ENCODE results near the gene FAM9C. TPM values are rescaled to one million over a fixed set of nuclear protein-coding genes. Genes with fewer than 3 reads are reported as not detected.
A peak's percentile ranks its signal among the peaks of the same experiment; 100 is the strongest.
"Not testable (repeated sequence)": the region's sequence is repeated elsewhere in the genome, so short reads cannot be mapped to it uniquely, and the experiment has no call there.

Gene FAM9C
- polyA plus RNA-seq, 2 donors, result not detected

GRCh38 chrX:13086076-13086475, 41.7 kb upstream of the FAM9C start:
- Histone ChIP-seq H3K27ac (ENCODE audit: low read depth in 2 of 2, low read length in 1 of 2) (no peak overlapping the region), H3K36me3 (ENCODE audit: control insufficient read depth in 2 of 2, insufficient read depth in 2 of 2, low read length in 1 of 2) (no peaks in the 10 kb centered on the region), H3K9me3 (ENCODE audit: control insufficient read depth in 2 of 2, insufficient read depth in 1 of 2, low read depth in 1 of 2, low read length in 1 of 2) (no peaks in the 10 kb centered on the region), H3K4me3 (ENCODE audit: low read depth in 1 of 2, low read length in 2 of 2) (no peak overlapping the region), H3K4me1 (ENCODE audit: control insufficient read depth in 2 of 2, insufficient read depth in 2 of 2, low read length in 1 of 2) (no peaks in the 10 kb centered on the region), H3K27me3 (ENCODE audit: control insufficient read depth in 1 of 2, insufficient read depth in 2 of 2, low read length in 2 of 2) (no peaks in the 10 kb centered on the region)
- 67 to 80% methylated on average over 2 of the region's 2 CpGs for WGBS, 2 donors

GRCh38 chrX:13085526-13085925, 41.1 kb upstream of the FAM9C start:
- no peaks in the 10 kb centered on the region for H3K27me3 ChIP-seq (ENCODE audit: control insufficient read depth in 1 of 2, insufficient read depth in 2 of 2, low read length in 2 of 2)
- 75 to 78% methylated on average over 5 of the region's 5 CpGs for WGBS, 2 donors
- no peaks in the 10 kb centered on the region for H3K4me1 ChIP-seq (ENCODE audit: control insufficient read depth in 2 of 2, insufficient read depth in 2 of 2, low read length in 1 of 2)
- H3K27ac ChIP-seq (ENCODE audit: low read depth in 2 of 2, low read length in 1 of 2), result peak overlapping the region; percentile 22 to 31
- H3K4me3 ChIP-seq (ENCODE audit: low read depth in 1 of 2, low read length in 2 of 2), result no peak overlapping the region
- no peaks in the 10 kb centered on the region for H3K9me3 ChIP-seq (ENCODE audit: control insufficient read depth in 2 of 2, insufficient read depth in 1 of 2, low read depth in 1 of 2, low read length in 1 of 2)
- H3K36me3 ChIP-seq (ENCODE audit: control insufficient read depth in 2 of 2, insufficient read depth in 2 of 2, low read length in 1 of 2), result no peaks in the 10 kb centered on the region

- H3K27me3 ChIP-seq (ENCODE audit: control insufficient read depth in 1 of 2, insufficient read depth in 2 of 2, low read length in 2 of 2), result no peaks in the 10 kb centered on the region
- H3K27ac ChIP-seq (ENCODE audit: low read depth in 2 of 2, low read length in 1 of 2), result no peak overlapping the region
- H3K4me1 ChIP-seq (ENCODE audit: control insufficient read depth in 2 of 2, insufficient read depth in 2 of 2, low read length in 1 of 2), result no peaks in the 10 kb centered on the region
- no peaks in the 10 kb centered on the region for H3K36me3 ChIP-seq (ENCODE audit: control insufficient read depth in 2 of 2, insufficient read depth in 2 of 2, low read length in 1 of 2)
- no peaks in the 10 kb centered on the region for H3K9me3 ChIP-seq (ENCODE audit: control insufficient read depth in 2 of 2, insufficient read depth in 1 of 2, low read depth in 1 of 2, low read length in 1 of 2)
- no peak overlapping the region for H3K4me3 ChIP-seq (ENCODE audit: low read depth in 1 of 2, low read length in 2 of 2)
- 55 to 74% methylated on average over 1 of the region's 1 CpG for WGBS, 2 donors
Observed at GRCh38 chrX:13084611-13085010, 40.2 kb upstream of the FAM9C start.

GRCh38 chrX:13083755-13084326, 39.4 kb upstream of the FAM9C start:
- not testable (repeated sequence) for H3K36me3 ChIP-seq (ENCODE audit: control insufficient read depth in 2 of 2, insufficient read depth in 2 of 2, low read length in 1 of 2); H3K27ac ChIP-seq (ENCODE audit: low read depth in 2 of 2, low read length in 1 of 2); H3K9me3 ChIP-seq (ENCODE audit: control insufficient read depth in 2 of 2, insufficient read depth in 1 of 2, low read depth in 1 of 2, low read length in 1 of 2); H3K27me3 ChIP-seq (ENCODE audit: control insufficient read depth in 1 of 2, insufficient read depth in 2 of 2, low read length in 2 of 2); H3K4me3 ChIP-seq (ENCODE audit: low read depth in 1 of 2, low read length in 2 of 2); H3K4me1 ChIP-seq (ENCODE audit: control insufficient read depth in 2 of 2, insufficient read depth in 2 of 2, low read length in 1 of 2)
- WGBS, 2 donors, result 79 to 88% methylated on average over 9 of the region's 9 CpGs

GRCh38 chrX:13082206-13083065, 38.0 kb upstream of the FAM9C start:
- Histone ChIP-seq H3K4me1 (ENCODE audit: control insufficient read depth in 2 of 2, insufficient read depth in 2 of 2, low read length in 1 of 2) (no peaks in the 10 kb centered on the region), H3K4me3 (ENCODE audit: low read depth in 1 of 2, low read length in 2 of 2) (no peak overlapping the region), H3K27me3 (ENCODE audit: control insufficient read depth in 1 of 2, insufficient read depth in 2 of 2, low read length in 2 of 2) (no peaks in the 10 kb centered on the region), H3K9me3 (ENCODE audit: control insufficient read depth in 2 of 2, insufficient read depth in 1 of 2, low read depth in 1 of 2, low read length in 1 of 2) (no peaks in the 10 kb centered on the region), H3K36me3 (ENCODE audit: control insufficient read depth in 2 of 2, insufficient read depth in 2 of 2, low read length in 1 of 2) (no peaks in the 10 kb centered on the region), H3K27ac (ENCODE audit: low read depth in 2 of 2, low read length in 1 of 2) (peak overlapping the region in 1 of 2 donors; percentile 7)
- 72 to 73% methylated on average over 11 of the region's 11 CpGs for WGBS, 2 donors

- WGBS, 2 donors, result 48 to 55% methylated on average over 6 of the region's 6 CpGs
- H3K27ac ChIP-seq (ENCODE audit: low read depth in 2 of 2, low read length in 1 of 2), result no peak overlapping the region
- H3K4me1 ChIP-seq (ENCODE audit: control insufficient read depth in 2 of 2, insufficient read depth in 2 of 2, low read length in 1 of 2), result no peaks in the 10 kb centered on the region
- no peaks in the 10 kb centered on the region for H3K27me3 ChIP-seq (ENCODE audit: control insufficient read depth in 1 of 2, insufficient read depth in 2 of 2, low read length in 2 of 2)
- H3K4me3 ChIP-seq (ENCODE audit: low read depth in 1 of 2, low read length in 2 of 2), result no peak overlapping the region
- H3K9me3 ChIP-seq (ENCODE audit: control insufficient read depth in 2 of 2, insufficient read depth in 1 of 2, low read depth in 1 of 2, low read length in 1 of 2), result no peaks in the 10 kb centered on the region
- H3K36me3 ChIP-seq (ENCODE audit: control insufficient read depth in 2 of 2, insufficient read depth in 2 of 2, low read length in 1 of 2), result no peaks in the 10 kb centered on the region
Observed at GRCh38 chrX:13081395-13082205, 37.2 kb upstream of the FAM9C start.

GRCh38 chrX:13080128-13080795, 35.8 kb upstream of the FAM9C start:
- no peaks in the 10 kb centered on the region for H3K27me3 ChIP-seq (ENCODE audit: control insufficient read depth in 1 of 2, insufficient read depth in 2 of 2, low read length in 2 of 2)
- no peaks in the 10 kb centered on the region for H3K9me3 ChIP-seq (ENCODE audit: control insufficient read depth in 2 of 2, insufficient read depth in 1 of 2, low read depth in 1 of 2, low read length in 1 of 2)
- no peaks in the 10 kb centered on the region for H3K36me3 ChIP-seq (ENCODE audit: control insufficient read depth in 2 of 2, insufficient read depth in 2 of 2, low read length in 1 of 2)
- H3K27ac ChIP-seq (ENCODE audit: low read depth in 2 of 2, low read length in 1 of 2), result no peak overlapping the region
- H3K4me1 ChIP-seq (ENCODE audit: control insufficient read depth in 2 of 2, insufficient read depth in 2 of 2, low read length in 1 of 2), result no peaks in the 10 kb centered on the region
- no peak overlapping the region for H3K4me3 ChIP-seq (ENCODE audit: low read depth in 1 of 2, low read length in 2 of 2)
- 76 to 90% methylated on average over 4 of the region's 4 CpGs for whole genome bisulfite sequencing, 2 donors

GRCh38 chrX:13078739-13079444, 34.5 kb upstream of the FAM9C start:
- 43 to 46% methylated on average over 10 of the region's 10 CpGs for WGBS, 2 donors

GRCh38 chrX:13077168-13077567, 32.7 kb upstream of the FAM9C start:
- no peak overlapping the region for H3K27ac ChIP-seq (ENCODE audit: low read depth in 2 of 2, low read length in 1 of 2)
- 38 to 42% methylated on average over 2 of the region's 2 CpGs for WGBS, 2 donors
- H3K4me1 ChIP-seq (ENCODE audit: control insufficient read depth in 2 of 2, insufficient read depth in 2 of 2, low read length in 1 of 2), result no peaks in the 10 kb centered on the region
- no peaks in the 10 kb centered on the region for H3K27me3 ChIP-seq (ENCODE audit: control insufficient read depth in 1 of 2, insufficient read depth in 2 of 2, low read length in 2 of 2)
- no peak overlapping the region for H3K4me3 ChIP-seq (ENCODE audit: low read depth in 1 of 2, low read length in 2 of 2)
- H3K9me3 ChIP-seq (ENCODE audit: control insufficient read depth in 2 of 2, insufficient read depth in 1 of 2, low read depth in 1 of 2, low read length in 1 of 2), result no peaks in the 10 kb centered on the region
- no peaks in the 10 kb centered on the region for H3K36me3 ChIP-seq (ENCODE audit: control insufficient read depth in 2 of 2, insufficient read depth in 2 of 2, low read length in 1 of 2)

More at GRCh38 chrX:13078739-13079444, 34.5 kb upstream of the FAM9C start:
- Histone ChIP-seq H3K9me3 (ENCODE audit: control insufficient read depth in 2 of 2, insufficient read depth in 1 of 2, low read depth in 1 of 2, low read length in 1 of 2) (no peaks in the 10 kb centered on the region), H3K36me3 (ENCODE audit: control insufficient read depth in 2 of 2, insufficient read depth in 2 of 2, low read length in 1 of 2) (no peaks in the 10 kb centered on the region), H3K4me3 (ENCODE audit: low read depth in 1 of 2, low read length in 2 of 2) (no peak overlapping the region), H3K27me3 (ENCODE audit: control insufficient read depth in 1 of 2, insufficient read depth in 2 of 2, low read length in 2 of 2) (no peaks in the 10 kb centered on the region), H3K27ac (ENCODE audit: low read depth in 2 of 2, low read length in 1 of 2) (peak overlapping the region; percentile 62 to 67), H3K4me1 (ENCODE audit: control insufficient read depth in 2 of 2, insufficient read depth in 2 of 2, low read length in 1 of 2) (no peaks in the 10 kb centered on the region)
